GM21390 (cell line): ENCODE data around the gene ALG3.

Experiments used
- ATAC-seq: cut with Tn5 transposase; IDR thresholded peaks from one replicate; pipeline ENCODE4 v1.9.1; 2021; ENCODE audit not compliant: unreplicated experiment

Gene ALG3

DNA sequence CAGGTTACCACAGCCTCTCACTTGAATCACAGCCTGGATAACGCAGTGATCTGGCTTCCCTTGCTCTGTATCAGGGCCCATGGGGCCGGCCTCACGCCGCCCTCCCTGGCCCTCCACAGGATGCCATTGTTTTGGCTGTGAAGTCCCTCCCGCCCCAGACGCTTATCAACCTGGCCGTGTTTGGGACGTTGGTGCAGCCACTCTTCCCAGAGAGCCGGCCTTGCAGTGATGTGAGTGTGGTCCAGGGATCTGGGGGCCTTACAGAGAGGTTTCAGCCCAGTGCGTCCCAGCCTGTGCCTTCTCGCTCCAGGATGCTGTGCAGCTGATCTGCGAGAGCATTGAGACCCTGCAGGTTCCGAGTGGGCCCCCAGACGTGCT is 12.7 kb downstream of the ALG3 start:
- no peak for ATAC-seq

DNA sequence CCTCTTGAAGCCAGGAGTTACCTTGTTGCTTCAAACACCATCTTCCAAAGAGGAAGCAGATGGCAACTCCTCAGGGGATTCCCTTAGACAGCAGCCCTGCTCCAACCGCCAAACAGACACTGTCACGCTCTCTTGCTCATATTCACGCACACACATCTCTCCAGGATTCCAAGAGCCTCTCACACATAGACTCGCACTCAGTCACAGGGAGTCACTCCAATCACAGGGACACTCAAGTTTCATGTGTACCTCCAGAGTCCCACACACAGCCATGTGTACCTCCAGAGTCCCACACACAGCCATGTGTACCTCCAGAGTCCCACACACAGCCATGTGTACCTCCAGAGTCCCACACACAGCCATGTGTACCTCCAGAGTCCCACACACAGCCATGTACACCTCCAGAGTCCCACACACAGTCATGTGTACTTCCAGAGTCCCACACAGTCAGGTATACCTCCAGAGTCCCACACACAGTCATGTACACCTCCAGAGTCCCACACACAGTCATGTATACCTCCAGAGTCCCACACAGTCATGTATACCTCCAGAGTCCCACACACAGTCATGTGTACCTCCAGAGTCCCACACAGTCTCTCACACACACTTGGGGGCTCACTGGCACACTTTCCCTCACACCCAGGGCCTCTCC is 13.3 kb downstream of the ALG3 start:
- no peak for ATAC-seq

DNA sequence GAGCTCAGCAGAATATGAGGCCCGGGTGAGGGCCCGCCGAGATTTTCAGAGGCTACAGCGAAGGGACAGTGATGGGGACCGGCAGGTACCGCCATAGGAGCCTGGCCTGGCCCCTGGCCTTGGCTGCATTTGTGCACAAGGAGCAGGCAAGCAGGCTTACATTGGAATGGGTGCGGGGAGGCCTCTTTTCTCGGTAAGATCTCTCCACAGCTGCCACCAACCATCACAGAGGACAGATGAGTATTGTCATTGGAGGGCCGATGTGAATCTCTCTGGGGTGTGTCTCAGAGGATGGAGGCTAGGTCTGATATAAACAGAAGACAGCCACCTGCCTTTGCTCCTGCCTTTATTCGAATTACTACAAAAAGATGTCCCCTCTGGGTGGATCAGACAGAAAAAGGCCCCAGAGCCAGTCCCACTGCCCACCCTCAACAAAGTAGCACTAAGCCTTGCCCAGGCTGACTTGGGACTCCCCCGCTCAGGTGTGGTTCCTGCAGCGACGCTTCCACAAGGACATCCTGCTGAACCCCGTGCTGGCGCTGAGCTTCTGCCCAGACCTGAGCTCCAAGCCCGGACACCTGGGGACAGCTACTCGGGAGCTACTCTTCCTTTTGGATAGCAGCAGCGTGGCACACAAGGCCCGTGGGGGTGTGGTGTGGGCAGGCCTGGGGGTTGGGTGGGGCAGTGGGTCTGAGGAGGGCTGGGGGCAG is 13.9 kb downstream of the ALG3 start:
- ATAC-seq, result no peak

DNA sequence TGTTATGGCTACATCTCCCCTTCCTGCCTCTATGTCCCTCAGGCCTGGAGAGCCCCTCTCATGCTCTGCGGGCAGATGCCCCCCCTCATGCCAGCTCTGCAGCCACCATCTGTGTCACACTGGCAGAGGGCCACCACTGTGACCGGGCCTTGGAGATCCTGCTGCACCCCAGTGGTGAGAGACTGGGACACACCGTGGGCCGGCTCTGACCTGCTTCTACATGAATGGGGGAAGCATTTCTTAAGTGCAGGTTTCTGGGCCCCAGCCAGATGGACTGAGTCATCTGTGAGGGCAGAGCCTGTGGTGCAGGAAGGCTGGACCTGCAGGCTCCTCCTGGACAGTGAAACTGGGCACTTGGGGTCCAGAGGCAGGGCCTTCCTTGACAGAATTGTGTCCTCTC is 14.5 kb downstream of the ALG3 start:
- ATAC-seq, result no peak

DNA sequence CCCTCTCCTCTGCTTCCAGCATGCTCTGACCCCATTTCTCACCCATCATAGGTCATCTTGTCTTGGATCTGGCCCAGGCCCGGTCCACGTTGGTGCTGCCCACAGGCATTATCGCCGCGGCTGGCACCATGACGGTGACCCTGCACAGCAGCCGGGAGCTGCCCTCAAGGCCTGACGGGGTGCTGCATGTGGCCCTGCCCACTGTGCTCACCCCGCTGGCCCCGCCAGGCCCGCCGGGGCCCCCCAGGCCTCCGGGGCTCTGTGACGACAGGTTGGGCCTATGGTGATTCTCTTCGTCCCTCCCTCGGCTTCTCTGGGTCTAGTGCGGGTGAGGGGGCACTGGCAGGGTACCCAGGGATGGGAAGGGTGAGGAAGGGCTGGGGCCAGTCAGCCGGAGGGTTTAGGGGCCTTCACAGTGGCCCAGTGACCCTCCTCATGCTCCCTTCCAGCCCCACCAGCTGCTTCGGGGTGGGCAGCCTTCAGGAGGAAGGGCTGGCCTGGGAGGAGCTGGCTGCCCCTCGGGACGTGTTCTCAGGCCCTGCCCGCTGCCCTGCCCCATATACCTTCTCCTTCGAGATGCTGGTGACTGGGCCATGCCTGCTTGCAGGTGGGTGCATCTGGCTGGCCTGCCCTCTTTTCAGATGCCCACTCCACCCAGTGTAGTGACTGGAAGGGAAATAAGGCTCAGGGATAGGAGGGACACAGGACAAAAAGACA is 15.5 kb downstream of the ALG3 start:
- ATAC-seq, result no peak

DNA sequence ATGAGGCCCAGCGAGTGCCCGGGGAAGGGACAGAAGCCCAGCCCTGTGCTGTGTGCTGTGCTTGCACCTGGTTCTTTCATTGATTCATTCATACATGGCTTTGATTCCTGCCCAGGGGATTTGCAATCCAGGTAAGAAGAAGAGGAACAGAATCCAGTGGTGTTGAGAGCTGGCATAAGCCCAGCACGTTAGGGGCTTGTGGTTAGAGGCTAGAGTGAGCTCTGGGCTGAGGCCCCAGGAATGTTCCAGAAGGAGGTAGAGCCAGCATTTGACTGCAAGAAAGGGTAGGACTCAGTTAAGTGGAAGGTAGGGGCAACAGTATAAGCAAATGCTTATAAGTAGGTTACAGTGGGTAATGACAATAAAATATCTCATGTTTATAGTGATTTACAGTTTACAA is 17.1 kb downstream of the ALG3 start:
- ATAC-seq, result no peak

DNA sequence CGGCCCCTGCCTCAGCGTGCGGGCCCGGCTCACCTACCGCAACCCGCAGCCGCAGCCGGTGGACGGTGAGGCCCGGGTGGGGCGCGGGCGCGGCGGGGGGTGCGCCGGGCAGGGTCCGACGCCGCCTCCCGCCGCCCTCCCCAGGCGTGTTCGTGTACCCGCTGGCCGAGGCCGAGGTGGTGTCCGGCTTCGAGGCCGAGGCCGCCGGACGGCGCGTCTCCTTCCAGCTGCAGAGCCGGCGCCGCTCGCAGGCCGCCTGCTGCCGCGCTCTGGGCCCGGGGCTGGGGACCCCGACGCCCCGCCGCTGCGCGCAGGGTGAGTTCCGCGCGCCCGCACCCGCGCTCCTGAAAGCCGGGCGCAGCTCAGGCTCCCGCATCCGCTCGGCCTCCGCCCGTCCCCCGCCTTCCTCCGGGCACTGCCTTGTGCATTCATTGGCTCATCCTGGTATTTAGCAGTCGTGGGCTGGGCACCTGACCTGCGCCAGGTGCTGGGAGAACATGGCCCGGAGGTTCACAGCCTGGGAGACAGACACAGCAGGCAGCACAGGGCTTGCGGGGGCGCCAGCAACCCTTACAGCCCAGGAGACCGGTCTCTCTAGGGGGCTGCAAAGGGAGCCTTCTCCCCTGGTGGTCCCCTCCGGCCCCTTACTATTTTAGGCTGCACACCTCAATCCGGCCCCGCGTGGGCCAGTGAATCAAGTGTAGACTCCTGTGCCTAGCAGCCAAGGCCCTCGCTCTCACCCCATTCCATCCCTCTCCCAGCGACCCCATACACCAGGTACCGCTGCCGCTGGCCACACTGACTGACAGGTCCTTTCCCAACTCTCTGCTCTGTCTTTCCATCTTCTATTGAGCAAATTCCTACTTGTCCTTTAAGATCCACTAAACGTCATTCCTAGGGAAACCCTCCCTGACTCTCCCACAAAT is 17.9 kb downstream of the ALG3 start:
- no peak for ATAC-seq

DNA sequence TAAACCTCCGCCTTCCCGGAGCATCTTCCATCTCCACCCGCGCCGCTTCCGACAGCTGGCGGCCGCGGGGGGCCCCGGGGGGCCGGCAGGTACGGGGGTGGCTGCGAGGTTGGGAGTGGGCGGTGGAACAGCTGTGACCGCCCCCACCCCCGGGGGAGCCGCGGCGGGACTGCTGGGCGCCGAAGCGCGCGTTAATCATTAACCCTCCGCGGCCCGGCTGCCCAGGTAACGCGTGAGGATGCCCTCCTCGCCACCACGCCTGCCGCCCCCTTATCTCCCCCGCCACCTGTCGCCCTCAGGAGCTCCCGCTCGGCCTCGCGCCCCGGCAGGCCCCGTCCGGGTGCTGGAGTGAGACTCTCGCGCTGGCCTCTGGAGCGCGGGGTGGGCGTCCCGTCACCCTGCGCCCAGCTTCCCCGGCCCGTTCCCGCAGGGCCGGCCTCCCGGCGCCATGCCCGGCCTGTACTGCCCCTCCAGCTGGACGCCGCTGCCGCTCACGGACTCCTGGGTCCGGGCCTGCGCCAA is 18.6 kb downstream of the ALG3 start:
- no peak for ATAC-seq

DNA sequence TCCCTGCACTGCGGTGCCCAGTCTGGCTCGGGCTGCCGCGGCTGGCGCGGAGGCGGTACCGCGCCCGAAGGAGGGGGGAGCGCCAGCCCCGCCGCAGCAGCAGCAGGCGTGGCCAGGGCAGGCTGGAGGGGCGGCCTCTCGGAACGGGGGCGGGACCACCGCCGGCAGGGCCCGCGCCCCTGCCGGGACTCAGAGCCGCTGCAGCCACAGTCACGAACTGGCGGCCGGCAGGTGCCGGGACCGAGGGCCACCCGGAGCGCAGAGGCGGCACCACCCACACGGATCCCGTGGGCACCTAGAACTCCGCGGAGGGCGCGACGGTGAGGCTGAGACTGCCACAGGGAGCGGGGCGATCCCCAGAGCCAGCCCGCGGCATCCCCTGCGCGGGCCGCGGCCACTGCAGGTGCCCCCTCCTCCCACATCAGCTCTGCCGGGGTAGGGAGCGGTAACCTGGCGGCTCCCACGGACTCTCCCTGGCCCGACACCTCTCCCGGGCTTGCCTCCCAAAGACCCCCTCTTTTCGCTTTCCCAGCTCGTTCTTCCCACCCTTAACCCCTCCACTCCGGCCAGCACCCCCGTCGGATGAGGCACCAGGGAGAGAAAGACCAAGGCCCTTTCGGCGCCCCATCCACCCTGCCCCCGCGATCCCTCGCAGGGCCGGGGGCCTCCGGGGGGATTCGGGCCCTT is 19.2 kb downstream of the ALG3 start, which contains the start of gene VWA5B2:
Gene VWA5B2 (plus strand): TSS at position 192 of the 687 bp plus-strand sequence. CDS start 944 bp downstream, outside the sequence.
- peak; percentile 84 for ATAC-seq

DNA sequence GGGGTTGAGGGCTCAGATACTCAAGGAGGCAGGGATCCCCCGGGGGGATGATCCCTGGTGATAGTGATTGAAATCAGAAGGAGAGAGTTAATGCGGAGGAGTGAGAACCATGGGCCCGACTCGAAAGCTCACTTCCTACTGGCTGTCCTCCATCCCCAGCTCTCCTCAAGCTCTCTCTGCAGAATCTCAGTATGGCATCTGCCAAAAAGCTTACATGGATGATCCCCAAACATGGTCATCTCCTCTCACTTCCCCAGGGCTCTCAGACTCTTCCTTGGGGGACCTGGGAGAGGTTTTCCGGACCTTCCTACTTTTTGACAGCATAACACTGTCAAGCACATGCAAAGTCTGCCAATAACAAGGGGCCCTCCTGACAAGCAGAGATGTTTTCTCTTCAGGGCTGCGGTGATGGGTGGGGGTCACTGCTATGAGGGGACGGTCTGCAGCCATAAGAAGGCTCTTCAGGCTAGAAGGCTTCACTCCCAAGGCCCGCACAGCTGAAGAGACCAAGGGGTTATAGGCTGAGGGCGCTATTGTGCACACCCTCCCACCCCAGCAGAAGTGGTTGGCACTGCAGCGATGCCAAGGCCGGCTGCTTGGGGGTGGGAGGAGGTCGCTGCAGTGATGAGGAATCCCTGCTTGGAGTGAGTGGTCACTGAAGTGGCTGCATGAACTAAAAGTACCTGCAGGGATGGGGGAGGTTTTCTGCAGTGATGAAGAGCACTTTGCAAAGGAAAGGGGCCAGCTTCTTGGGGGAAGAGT is 20.2 kb downstream of the ALG3 start:
- no peak for ATAC-seq

DNA sequence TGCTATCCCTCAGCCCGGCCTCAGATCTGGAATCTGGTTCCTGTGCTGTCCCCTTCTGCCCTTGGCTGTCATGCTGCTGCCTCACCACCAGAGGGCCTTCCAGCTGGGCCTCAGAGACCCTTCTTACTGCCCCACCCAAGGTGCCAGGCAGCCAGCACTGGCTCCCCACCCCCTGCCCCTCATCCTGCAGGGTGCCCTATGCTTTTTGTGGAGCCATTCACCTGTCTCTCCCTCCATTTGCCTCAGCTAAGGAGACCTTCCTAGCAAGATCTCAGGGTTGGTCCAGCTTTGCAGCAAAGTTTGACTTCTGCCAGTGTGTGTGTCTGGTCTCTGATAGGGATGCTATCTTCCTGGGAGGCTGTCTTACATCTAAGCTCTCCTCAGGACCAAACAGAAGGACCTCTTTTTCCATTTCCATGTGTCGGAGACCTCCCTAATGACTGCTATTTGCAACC is 21.3 kb downstream of the ALG3 start:
- no peak for ATAC-seq

DNA sequence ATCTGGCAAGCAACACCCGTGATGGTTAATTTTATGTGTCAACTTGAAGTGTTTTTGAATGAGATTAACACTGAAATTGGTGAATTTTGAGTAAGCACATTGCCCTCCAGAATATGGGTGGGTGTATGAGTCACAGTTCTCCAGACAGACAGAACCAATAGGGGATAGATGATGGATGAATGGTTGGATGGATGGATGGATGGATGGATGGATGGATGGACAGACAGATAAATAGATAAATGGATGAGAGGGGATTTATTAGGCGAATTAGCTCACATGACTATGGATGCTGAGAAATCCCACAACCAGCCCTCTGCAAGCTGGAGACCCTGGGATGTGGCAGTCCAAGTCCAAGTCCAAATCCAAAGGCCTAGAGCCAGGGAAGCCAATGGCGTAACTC is 24.8 kb downstream of the ALG3 start:
- ATAC-seq, result no peak

DNA sequence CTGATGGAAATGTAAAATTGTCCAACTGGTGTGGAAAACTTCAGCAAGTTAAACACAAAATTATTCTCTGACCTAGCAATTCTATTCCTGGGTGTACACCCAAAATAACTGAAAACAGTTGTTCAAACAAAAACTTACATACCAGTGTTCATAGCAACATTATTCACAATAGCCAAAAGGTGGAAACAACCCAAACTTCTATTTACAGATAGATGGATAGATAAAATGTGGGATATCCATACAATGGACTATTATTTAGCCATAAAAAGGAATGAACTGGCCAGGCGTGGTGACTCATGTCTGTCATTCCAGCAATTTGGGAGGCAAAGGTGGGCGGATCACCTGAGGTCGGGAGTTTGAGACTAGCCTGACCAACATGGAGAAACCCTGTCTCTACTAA is 26.2 kb downstream of the ALG3 start:
- no peak for ATAC-seq

DNA sequence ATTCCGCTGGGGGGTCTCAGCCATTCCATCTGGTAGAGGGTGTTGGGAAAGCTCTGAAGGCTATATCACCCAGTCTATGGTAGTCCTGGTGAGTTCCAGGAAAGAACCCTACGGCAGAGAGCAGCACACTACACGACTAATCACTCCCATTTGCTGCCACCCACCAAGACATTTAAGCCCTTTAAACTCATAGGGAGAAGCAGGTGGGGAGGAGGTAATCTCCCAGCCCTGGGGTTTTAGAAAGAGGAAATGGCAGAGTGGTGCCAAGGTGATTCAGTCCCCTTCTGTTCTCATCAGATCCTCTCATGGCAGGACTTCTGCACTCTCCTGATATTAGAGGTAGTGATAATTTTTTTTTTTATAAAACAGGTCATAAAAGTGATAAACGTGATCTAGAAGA is 29.9 kb downstream of the ALG3 start:
- no peak for ATAC-seq

DNA sequence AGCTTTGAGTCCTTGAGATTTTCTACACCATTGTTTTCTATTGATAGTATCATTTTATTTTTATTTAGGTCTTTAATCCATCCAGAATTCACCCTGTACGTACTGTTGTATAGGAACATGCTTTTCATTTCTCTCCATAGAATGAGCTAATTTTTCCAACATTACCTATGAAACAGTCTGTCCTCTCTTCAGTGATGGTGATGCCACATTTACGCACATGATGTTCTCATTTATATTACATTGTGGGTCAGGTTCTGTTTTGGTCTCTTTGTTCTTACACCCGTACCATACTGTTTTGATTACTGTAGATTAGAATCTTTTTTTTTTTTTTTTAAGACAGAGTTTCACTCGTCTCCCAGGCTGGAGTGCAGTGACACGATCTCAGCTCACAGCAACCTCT is 37.0 kb downstream of the ALG3 start:
- ATAC-seq, result no peak

DNA sequence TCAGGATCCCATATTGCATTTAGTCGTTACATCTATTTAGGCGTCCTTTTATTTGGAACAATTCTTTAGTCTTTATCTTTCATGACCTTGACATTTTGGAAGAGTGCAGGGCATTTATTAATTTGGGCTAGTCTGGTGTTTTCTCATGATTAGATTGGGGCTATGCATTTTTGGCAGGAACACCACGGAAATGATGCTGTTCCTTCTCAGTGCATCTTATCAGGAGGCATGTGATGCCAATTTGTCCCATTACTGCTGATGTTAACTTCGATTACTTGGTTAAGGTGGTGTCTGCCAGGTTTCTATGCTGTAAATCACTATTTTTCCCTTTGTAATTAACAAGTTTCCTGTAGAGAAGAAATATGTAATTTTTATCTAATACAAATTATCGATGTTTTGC is 37.5 kb downstream of the ALG3 start:
- ATAC-seq, result no peak

DNA sequence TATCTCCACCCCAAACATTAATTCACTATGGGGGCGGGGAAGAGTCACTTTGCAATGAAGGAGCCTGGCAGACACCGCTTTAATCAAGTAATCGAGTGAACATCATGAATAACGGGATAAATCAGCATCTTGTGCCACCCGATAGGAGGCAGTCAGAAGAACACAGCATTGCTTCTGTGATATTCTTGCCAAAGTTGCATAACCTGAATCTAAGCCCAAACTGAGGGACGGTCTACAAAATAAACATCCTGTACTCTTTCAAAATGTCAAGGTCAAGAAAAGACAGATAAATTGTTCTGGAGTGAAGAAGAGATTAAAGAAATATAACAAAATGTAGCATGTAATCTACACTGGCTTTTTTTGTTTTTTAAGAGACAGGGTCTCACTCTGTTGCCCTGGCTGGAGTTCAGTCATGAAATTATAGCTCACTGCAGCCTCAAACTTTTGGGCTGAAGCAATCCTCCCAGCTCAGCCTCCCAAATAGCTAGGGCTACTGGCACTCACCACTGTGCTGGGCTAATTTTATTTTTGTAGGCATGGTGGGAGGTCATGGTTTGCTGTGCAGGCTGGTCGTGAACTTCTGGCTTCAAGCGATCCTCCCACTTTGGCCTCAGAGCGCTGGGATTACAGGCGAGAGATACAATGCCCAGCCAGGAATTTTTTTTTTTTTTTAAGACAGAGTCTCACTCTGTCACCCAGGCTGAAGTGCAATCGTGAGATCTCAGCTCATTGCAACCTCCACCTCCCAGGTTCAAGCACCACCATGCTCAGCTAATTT is 39.4 kb downstream of the ALG3 start:
- no peak for ATAC-seq

DNA sequence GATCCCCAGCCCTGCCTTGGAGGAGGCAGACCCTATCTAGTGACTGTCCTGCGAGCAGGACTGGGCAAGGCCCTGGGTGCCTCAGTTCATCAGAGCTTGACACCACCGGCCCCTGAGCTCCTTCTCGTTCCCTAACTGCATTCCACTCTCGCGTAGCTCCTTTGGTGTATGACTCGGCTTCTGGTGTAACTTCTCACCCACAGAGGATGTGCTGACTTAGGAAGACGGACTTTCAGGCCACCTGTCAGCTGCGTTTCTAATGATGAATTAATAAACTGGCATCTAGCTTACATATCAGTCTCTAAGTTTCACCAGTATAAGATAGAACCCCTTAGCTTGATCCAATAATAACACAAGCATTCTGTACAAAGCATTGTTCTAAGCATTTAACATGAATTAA is 45.2 kb downstream of the ALG3 start:
- ATAC-seq, result no peak

DNA sequence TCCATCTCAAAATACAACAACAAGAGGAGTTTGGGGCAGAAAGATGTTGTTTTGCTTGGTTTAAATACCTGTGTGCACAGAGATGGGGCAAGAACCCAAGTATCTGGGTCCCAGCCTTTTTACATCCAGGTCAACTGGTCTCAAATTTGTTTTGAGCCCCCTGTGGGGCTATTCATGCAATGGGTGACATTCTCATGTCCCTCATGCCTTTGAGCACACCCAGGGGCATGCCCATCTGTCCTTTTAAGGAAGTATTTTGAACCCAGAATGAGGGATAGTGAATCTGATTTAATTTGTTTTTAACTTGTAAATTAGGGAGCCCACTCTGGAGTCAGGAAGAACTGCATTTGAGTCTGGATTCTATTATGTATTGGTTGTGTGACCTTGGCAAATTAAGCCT is 47.9 kb downstream of the ALG3 start:
- no peak for ATAC-seq
